HL-60 (cell line): ENCODE data around the gene MRPS14.
"Not testable (repeated sequence)": the region's sequence is repeated elsewhere in the genome, so short reads cannot be mapped to it uniquely, and the experiment has no call there.

ENCODE experiments used
- DNase-seq, 2 experiments: peaks; one replicate each; pipeline ENCODE4 v3.0.0-alpha.2; 2010 to 2020; ENCODE audit warnings: low read depth in 1 of 2, low spot score in 1 of 2
- H3K27ac ChIP-seq: fragments of 250-450 bp; sonication (Bioruptor Pico); replicated peaks from 2 replicates; pipeline ENCODE4 v1.5.1; 2020; ENCODE audit warnings: mild to moderate bottlenecking, moderate library complexity
- H3K27me3 ChIP-seq: fragments of 250-450 bp; sonication (Bioruptor Pico); 2 replicates; pipeline ENCODE4 v1.5.1; 2021; ENCODE audit warnings: mild to moderate bottlenecking, moderate library complexity; ENCODE audit not compliant: insufficient read depth, poor library complexity, severe bottlenecking
- H3K4me3 ChIP-seq: replicated peaks from 2 replicates; pipeline ENCODE4 v1.5.1; 2011; ENCODE audit warnings: mild to moderate bottlenecking, control low read depth, low read length; ENCODE audit not compliant: insufficient read depth
- CTCF ChIP-seq: IDR thresholded peaks from one replicate; pipeline ENCODE4 v1.5.1; 2011; ENCODE audit warnings: low read length, control low read depth, inconsistent platforms; ENCODE audit not compliant: insufficient read depth
- GABPA ChIP-seq: IDR thresholded peaks from 2 replicates; pipeline ENCODE4 v1.6.1; 2012; ENCODE audit warnings: low read depth
- POLR2AphosphoS5 ChIP-seq: IDR thresholded peaks from 2 replicates; pipeline ENCODE4 v1.6.1; 2012; ENCODE audit warnings: low read depth
- REST ChIP-seq: IDR thresholded peaks from 2 replicates; pipeline ENCODE4 v1.6.1; 2012; ENCODE audit warnings: low read depth; ENCODE audit not compliant: insufficient replicate concordance
- SPI1 ChIP-seq: IDR thresholded peaks from 2 replicates; pipeline ENCODE4 v1.6.1; 2012; ENCODE audit warnings: low read depth, mild to moderate bottlenecking, borderline replicate concordance

Gene MRPS14

DNA sequence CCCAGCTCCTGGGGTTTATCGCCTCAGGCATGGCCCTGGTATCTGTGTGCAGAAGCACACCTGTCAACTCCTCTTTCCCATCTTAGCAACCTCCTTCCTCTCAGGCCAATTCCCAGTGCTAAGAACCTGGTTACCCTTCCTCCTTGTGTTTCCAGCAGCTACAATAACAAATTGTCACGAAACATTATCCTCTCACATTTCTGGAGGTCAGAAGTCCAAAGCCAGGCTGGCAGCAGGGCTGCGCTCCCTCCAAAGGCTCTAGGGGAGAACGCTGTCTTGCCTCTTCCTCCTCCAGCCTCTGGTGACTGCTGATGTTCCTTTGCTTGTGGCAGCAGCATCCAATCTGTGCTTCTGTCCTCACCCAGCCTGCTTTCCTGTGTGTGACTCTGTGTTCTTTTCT lies 10.7 kb upstream of the MRPS14 start:
- no peak for TF ChIP-seq POLR2AphosphoS5
- no peak for TF ChIP-seq SPI1
- TF ChIP-seq GABPA: no peak
- no peak for TF ChIP-seq CTCF
- no peak for TF ChIP-seq REST
- H3K4me3 ChIP-seq: no peak overlapping the region
- no peaks in the 10 kb centered on the region for H3K27me3 ChIP-seq
- H3K27ac ChIP-seq: no peak overlapping the region
- no peak for DNase-seq

- H3K4me3 ChIP-seq: no peak overlapping the region
- no peaks in the 10 kb centered on the region for H3K27me3 ChIP-seq
- no peak for DNase-seq
- no peak overlapping the region for H3K27ac ChIP-seq
- no peak for TF ChIP-seq REST
Measured at GRCh38 chr1:175024773-175025172, 1.5 kb upstream of the MRPS14 start.

DNA sequence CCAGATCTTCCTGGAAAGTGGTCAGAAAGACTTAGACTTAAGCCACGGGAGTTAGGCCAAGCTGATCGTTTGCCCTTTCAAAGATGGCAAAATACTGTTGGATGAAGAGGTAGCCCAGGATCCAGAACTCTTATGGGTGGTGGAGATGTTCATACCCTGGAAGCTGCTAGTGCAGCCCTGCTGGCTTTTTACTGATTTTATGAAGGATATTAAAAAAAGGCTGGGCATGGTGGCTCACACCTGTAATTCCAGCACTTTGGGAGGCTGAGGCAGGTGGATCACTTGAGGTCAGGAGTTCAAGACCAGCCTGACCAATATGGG lies 657 bp upstream of the MRPS14 start:
- H3K27me3 ChIP-seq, DNase-seq: not testable (repeated sequence)
- Histone ChIP-seq H3K27ac (peak overlapping the region; percentile 77), H3K4me3 (peak overlapping the region; percentile 80)

DNA sequence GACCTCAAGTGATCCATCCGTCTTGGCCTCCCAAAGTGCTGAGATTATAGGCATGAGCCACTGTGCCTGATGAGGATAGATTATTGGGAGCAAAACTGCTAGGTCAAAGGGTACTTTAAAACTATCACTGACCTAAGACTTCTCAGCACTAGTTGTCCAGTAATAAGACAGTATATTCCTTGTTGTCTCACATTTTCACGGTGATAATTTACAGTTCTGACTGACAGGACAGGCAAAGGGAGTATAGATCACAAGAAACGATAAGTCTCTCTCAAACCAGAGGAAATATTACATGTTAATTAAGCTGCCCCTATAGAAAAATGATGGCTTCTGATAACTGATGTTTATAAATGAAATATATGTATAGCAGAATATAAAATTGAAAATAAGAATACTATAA lies 3.7 kb downstream of the MRPS14 start:
- Histone ChIP-seq H3K27me3 (no peaks in the 10 kb centered on the region), H3K27ac (no peak overlapping the region), H3K4me3 (no peak overlapping the region)
- TF ChIP-seq REST (no peak), CTCF (no peak), SPI1 (no peak)
- DNase-seq: no peak
